Measurements from ENCODE around the gene BRD4.

Gene BRD4

GRCh38 chr19:15285896-15286591 is 46.3 kb downstream of the BRD4 start:
- peaks cover 37% of the 10 kb centered on the region for H3K4me1 ChIP-seq
- H3K36me3 ChIP-seq (replicated peaks), result no peaks in the 10 kb centered on the region
- no peaks in the 10 kb centered on the region for H3K27me3 ChIP-seq (ENCODE audit: low read depth)
- H3K4me3 ChIP-seq, result no peak overlapping the region
- DNase-seq (ENCODE audit: low spot score in 2 of 2), result no peak
- in situ Hi-C loops (cut with MboI; ENCODE audit: low sequenced_read_pairs), result no loop called here
- no peaks in the 10 kb centered on the region for H3K9me3 ChIP-seq

GRCh38 chr19:15284896-15285295 is 47.4 kb downstream of the BRD4 start:
- DNase-seq (ENCODE audit: low spot score in 2 of 2), result no peak
- H3K4me3 ChIP-seq, result no peak overlapping the region
- in situ Hi-C loops (cut with MboI; ENCODE audit: low sequenced_read_pairs), result no loop called here
- H3K27me3 ChIP-seq (ENCODE audit: low read depth), result no peaks in the 10 kb centered on the region
- H3K4me1 ChIP-seq, result peaks cover 32% of the 10 kb centered on the region
- H3K9me3 ChIP-seq, result no peaks in the 10 kb centered on the region
- peaks cover 2% of the 10 kb centered on the region; the same call in 1 of the 2 replicates for H3K36me3 ChIP-seq (replicated peaks)

- Histone ChIP-seq H3K4me1 (peaks cover 29% of the 10 kb centered on the region), H3K27me3 (ENCODE audit: low read depth) (no peaks in the 10 kb centered on the region), H3K9me3 (no peaks in the 10 kb centered on the region), H3K36me3 (replicated peaks) (peaks cover 2% of the 10 kb centered on the region; the same call in 1 of the 2 replicates), H3K4me3 (no peak overlapping the region)
- in situ Hi-C loops (cut with MboI; ENCODE audit: low sequenced_read_pairs), result no loop called here
- no peak for DNase-seq (ENCODE audit: low spot score in 2 of 2)
Measured at GRCh38 chr19:15284091-15284490, 48.2 kb downstream of the BRD4 start.

GRCh38 chr19:15283141-15283883 is 49.0 kb downstream of the BRD4 start:
- no peak for DNase-seq (ENCODE audit: low spot score in 2 of 2)

GRCh38 chr19:15282311-15282705 is 50.0 kb downstream of the BRD4 start:
- DNase-seq (ENCODE audit: low spot score in 2 of 2), result no peak
- no peaks in the 10 kb centered on the region for H3K9me3 ChIP-seq
- no peak overlapping the region for H3K4me3 ChIP-seq
- H3K27me3 ChIP-seq (ENCODE audit: low read depth), result no peaks in the 10 kb centered on the region
- H3K4me1 ChIP-seq, result peaks cover 29% of the 10 kb centered on the region
- H3K36me3 ChIP-seq (replicated peaks), result peaks cover 2% of the 10 kb centered on the region; the same call in 1 of the 2 replicates
- in situ Hi-C loops (cut with MboI; ENCODE audit: low sequenced_read_pairs), result no loop called here

More at GRCh38 chr19:15283141-15283883, 49.0 kb downstream of the BRD4 start:
- no peak overlapping the region for H3K4me3 ChIP-seq
- in situ Hi-C loops (cut with MboI; ENCODE audit: low sequenced_read_pairs), result no loop called here
- no peaks in the 10 kb centered on the region for H3K27me3 ChIP-seq (ENCODE audit: low read depth)
- peaks cover 29% of the 10 kb centered on the region for H3K4me1 ChIP-seq
- H3K36me3 ChIP-seq (replicated peaks), result peaks cover 2% of the 10 kb centered on the region; the same call in 1 of the 2 replicates
- no peaks in the 10 kb centered on the region for H3K9me3 ChIP-seq

- H3K4me1 ChIP-seq, result peaks cover 29% of the 10 kb centered on the region
- no peaks in the 10 kb centered on the region for H3K27me3 ChIP-seq (ENCODE audit: low read depth)
- in situ Hi-C loops (cut with MboI; ENCODE audit: low sequenced_read_pairs), result no loop called here
- no peaks in the 10 kb centered on the region for H3K9me3 ChIP-seq
- peak; percentile 76 to 86 for DNase-seq (ENCODE audit: low spot score in 2 of 2)
- peaks cover 2% of the 10 kb centered on the region; the same call in 1 of the 2 replicates for H3K36me3 ChIP-seq (replicated peaks)
- no peak overlapping the region for H3K4me3 ChIP-seq
Measured at GRCh38 chr19:15280915-15281683, 51.2 kb downstream of the BRD4 start.

- DNase-seq (ENCODE audit: low spot score in 2 of 2), result no peak
- no peaks in the 10 kb centered on the region for H3K9me3 ChIP-seq
- in situ Hi-C loops (cut with MboI; ENCODE audit: low sequenced_read_pairs), result no loop called here
- peaks cover 29% of the 10 kb centered on the region for H3K4me1 ChIP-seq
- H3K4me3 ChIP-seq, result no peak overlapping the region
- no peaks in the 10 kb centered on the region for H3K27me3 ChIP-seq (ENCODE audit: low read depth)
- H3K36me3 ChIP-seq (replicated peaks), result peaks cover 5% of the 10 kb centered on the region; the same call in 1 of the 2 replicates
Measured at GRCh38 chr19:15280048-15280725, 52.2 kb downstream of the BRD4 start.

GRCh38 chr19:15279326-15279904 is 52.9 kb downstream of the BRD4 start:
- no peaks in the 10 kb centered on the region for H3K9me3 ChIP-seq
- H3K4me3 ChIP-seq, result no peak overlapping the region
- in situ Hi-C loops (cut with MboI; ENCODE audit: low sequenced_read_pairs), result no loop called here
- peaks cover 29% of the 10 kb centered on the region for H3K4me1 ChIP-seq
- H3K27me3 ChIP-seq (ENCODE audit: low read depth), result no peaks in the 10 kb centered on the region
- DNase-seq (ENCODE audit: low spot score in 2 of 2), result no peak
- peaks cover 8% of the 10 kb centered on the region; the same call in 1 of the 2 replicates for H3K36me3 ChIP-seq (replicated peaks)

GRCh38 chr19:15276620-15277215 is 55.6 kb downstream of the BRD4 start:
- DNase-seq (ENCODE audit: low spot score in 2 of 2), result no peak
- no peak overlapping the region for H3K4me3 ChIP-seq
- in situ Hi-C loops (cut with MboI; ENCODE audit: low sequenced_read_pairs), result no loop called here
- H3K9me3 ChIP-seq, result no peaks in the 10 kb centered on the region
- no peaks in the 10 kb centered on the region for H3K27me3 ChIP-seq (ENCODE audit: low read depth)
- peaks cover 24% of the 10 kb centered on the region for H3K36me3 ChIP-seq (replicated peaks)
- peaks cover 13% of the 10 kb centered on the region for H3K4me1 ChIP-seq

GRCh38 chr19:15274477-15274876 is 57.9 kb downstream of the BRD4 start:
- no peaks in the 10 kb centered on the region for H3K9me3 ChIP-seq
- no peaks in the 10 kb centered on the region for H3K4me1 ChIP-seq
- peaks cover 44% of the 10 kb centered on the region for H3K36me3 ChIP-seq (replicated peaks)

GRCh38 chr19:15269806-15270205 is 62.5 kb downstream of the BRD4 start:
- peaks cover 75% of the 10 kb centered on the region for H3K36me3 ChIP-seq (replicated peaks)
- no peaks in the 10 kb centered on the region for H3K9me3 ChIP-seq
- in situ Hi-C loops (cut with MboI; ENCODE audit: low sequenced_read_pairs), result loop anchor here (10.0 kb wide), 1 partner anchor 285 kb away; no protein-coding TSS in a partner anchor
- H3K4me1 ChIP-seq, result no peaks in the 10 kb centered on the region
- no peak overlapping the region for H3K4me3 ChIP-seq
- no peak for DNase-seq (ENCODE audit: low spot score in 2 of 2)
- no peaks in the 10 kb centered on the region for H3K27me3 ChIP-seq (ENCODE audit: low read depth)

More at GRCh38 chr19:15274477-15274876, 57.9 kb downstream of the BRD4 start:
- Histone ChIP-seq H3K27me3 (ENCODE audit: low read depth) (no peaks in the 10 kb centered on the region), H3K4me3 (no peak overlapping the region)
- in situ Hi-C loops (cut with MboI; ENCODE audit: low sequenced_read_pairs), result no loop called here
- no peak for DNase-seq (ENCODE audit: low spot score in 2 of 2)

GRCh38 chr19:15268928-15269253 is 63.4 kb downstream of the BRD4 start:
- Histone ChIP-seq H3K27me3 (ENCODE audit: low read depth) (no peaks in the 10 kb centered on the region), H3K4me1 (no peaks in the 10 kb centered on the region), H3K4me3 (no peak overlapping the region), H3K36me3 (replicated peaks) (peaks cover 84% of the 10 kb centered on the region), H3K9me3 (no peaks in the 10 kb centered on the region)
- in situ Hi-C loops (cut with MboI; ENCODE audit: low sequenced_read_pairs), result loop anchor here (10.0 kb wide), 1 partner anchor 286 kb away; no protein-coding TSS in a partner anchor
- DNase-seq (ENCODE audit: low spot score in 2 of 2), result no peak

Data from HAP-1 (cell line).